Osteoblast (primary cell): ENCODE results near the gene HOXA3. TPM values are rescaled to one million over a fixed set of nuclear protein-coding genes. Genes with fewer than 3 reads are reported as not detected.

Source experiments
- DNase-seq: peaks from one replicate; pipeline ENCODE4 v3.0.0; 2011; ENCODE audit warnings: low spot score, mixed read lengths; ENCODE audit not compliant: insufficient read length; ENCODE audit errors: missing footprints
- H2AFZ ChIP-seq: 2 replicates; pipeline ENCODE4 v1.6.0; 2011; ENCODE audit warnings: mild to moderate bottlenecking, low read length
- H3K27ac ChIP-seq: 2 replicates; pipeline ENCODE4 v1.5.1; 2011; ENCODE audit warnings: mild to moderate bottlenecking, low read depth, low read length, moderate library complexity
- H3K27me3 ChIP-seq: 2 replicates; pipeline ENCODE4 v1.6.0; 2012; ENCODE audit warnings: mild to moderate bottlenecking, control low read depth, inconsistent platforms, low read length, moderate library complexity; ENCODE audit not compliant: insufficient read depth
- H3K36me3 ChIP-seq: 2 replicates; pipeline ENCODE4 v1.5.1; 2011; ENCODE audit warnings: mild to moderate bottlenecking, low read length, control low read depth, moderate library complexity; ENCODE audit not compliant: insufficient read depth
- H3K4me1 ChIP-seq: 2 replicates; pipeline ENCODE4 v1.5.1; 2011; ENCODE audit warnings: mild to moderate bottlenecking, low read length, control low read depth, moderate library complexity; ENCODE audit not compliant: insufficient read depth
- H3K4me2 ChIP-seq: 2 replicates; pipeline ENCODE4 v1.6.0; 2011; ENCODE audit warnings: mild to moderate bottlenecking, low read length; ENCODE audit not compliant: insufficient read depth
- H3K4me3 ChIP-seq: fragments of 200-600 bp; sonication (generic); 3 replicates; pipeline ENCODE4 v1.5.1; 2012; ENCODE audit warnings: mild to moderate bottlenecking, low read length, inconsistent platforms; ENCODE audit not compliant: insufficient read depth
- H3K79me2 ChIP-seq: 2 replicates; pipeline ENCODE4 v1.6.0; 2012; ENCODE audit warnings: mild to moderate bottlenecking, low read length, control low read depth, inconsistent platforms; ENCODE audit not compliant: insufficient read depth
- H3K9me3 ChIP-seq: 2 replicates; pipeline ENCODE4 v1.5.1; 2011; ENCODE audit warnings: low read depth, low read length, control low read depth
- H4K20me1 ChIP-seq: 2 replicates; pipeline ENCODE4 v1.6.0; 2012; ENCODE audit warnings: mild to moderate bottlenecking, low read length, control low read depth; ENCODE audit not compliant: insufficient read depth
- total RNA-seq: library from RNA; depleted of rRNA; stranded (reverse); fragments of >200 nt; gene quantifications from 2 replicates; pipeline ENCODE4 v1.2.3, GENCODE V29; 2012
- TF ChIP-seq, protein P1 (sequence below): IDR thresholded peaks from 2 replicates; pipeline ENCODE4 v1.5.1; 2011; ENCODE audit warnings: mild to moderate bottlenecking, low read depth, low read length, moderate library complexity; ENCODE audit errors: extremely low read depth

HOXA3 gene
- total RNA-seq, 1 donor, result 4.0 TPM

DNA sequence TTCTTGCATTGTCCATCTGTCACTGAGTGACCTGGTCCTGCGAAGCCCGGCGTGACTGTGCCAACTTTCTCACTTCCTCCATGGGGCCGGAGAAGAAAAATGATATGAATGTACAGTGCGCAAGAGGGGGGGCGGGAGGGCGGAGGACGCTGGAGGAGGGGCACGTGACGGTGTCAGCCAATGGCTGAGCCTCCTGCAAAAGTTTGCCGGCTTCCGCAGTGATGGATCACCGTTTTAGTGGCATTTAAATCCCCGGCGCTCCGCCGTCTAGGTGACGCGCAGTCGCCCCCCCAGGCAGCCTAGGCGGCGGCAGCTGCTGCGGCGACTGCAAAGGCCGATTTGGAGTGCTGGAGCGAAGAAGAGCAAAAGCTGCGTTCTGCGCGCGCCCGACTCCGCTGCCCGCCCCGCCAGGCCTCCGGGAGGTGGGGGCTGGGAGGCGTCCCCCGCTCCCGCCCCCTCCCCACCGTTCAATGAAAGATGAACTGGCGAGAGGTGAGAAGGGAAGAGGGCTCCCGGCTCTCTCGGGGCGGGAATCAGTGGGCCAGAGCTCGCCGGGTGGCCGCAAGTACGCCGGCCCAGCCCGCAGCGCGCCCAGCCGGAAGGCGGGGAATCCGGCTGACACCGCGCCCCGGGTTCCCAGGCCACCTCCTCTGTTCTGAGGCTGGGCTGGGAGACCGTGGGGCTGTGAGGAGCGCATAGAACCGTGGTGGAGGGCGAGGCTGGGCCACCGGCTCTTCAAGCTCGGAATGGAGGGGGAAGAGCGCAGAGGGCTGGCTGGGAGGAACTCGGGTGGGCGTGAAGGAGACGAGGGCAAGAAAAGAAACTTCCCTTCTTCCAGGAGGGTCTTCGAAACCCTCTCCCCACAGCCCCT lies 56.3 kb downstream of the HOXA3 start, which contains the start of gene HOXA1:
HOXA1 (minus strand) TSS at position 104 of the 871 bp plus-strand sequence; CDS start at position 16, 88 bp downstream.
- Histone ChIP-seq H3K9me3 (no peaks in the 10 kb centered on the region), H3K79me2 (peaks cover 61% of the 10 kb centered on the region), H2AFZ (peak within 1 kb of the TSS; percentile 94), H3K27ac (peak within 1 kb of the TSS; percentile 97), H4K20me1 (peaks cover 16% of the 10 kb centered on the region), H3K4me1 (peaks cover 26% of the 10 kb centered on the region), H3K27me3 (no peaks in the 10 kb centered on the region), H3K4me2 (peak within 1 kb of the TSS; percentile 89), H3K4me3 (peak within 1 kb of the TSS; percentile 92), H3K36me3 (peaks cover 21% of the 10 kb centered on the region)
- DNase-seq, result peak; percentile 100
- TF ChIP-seq, protein P1, sequence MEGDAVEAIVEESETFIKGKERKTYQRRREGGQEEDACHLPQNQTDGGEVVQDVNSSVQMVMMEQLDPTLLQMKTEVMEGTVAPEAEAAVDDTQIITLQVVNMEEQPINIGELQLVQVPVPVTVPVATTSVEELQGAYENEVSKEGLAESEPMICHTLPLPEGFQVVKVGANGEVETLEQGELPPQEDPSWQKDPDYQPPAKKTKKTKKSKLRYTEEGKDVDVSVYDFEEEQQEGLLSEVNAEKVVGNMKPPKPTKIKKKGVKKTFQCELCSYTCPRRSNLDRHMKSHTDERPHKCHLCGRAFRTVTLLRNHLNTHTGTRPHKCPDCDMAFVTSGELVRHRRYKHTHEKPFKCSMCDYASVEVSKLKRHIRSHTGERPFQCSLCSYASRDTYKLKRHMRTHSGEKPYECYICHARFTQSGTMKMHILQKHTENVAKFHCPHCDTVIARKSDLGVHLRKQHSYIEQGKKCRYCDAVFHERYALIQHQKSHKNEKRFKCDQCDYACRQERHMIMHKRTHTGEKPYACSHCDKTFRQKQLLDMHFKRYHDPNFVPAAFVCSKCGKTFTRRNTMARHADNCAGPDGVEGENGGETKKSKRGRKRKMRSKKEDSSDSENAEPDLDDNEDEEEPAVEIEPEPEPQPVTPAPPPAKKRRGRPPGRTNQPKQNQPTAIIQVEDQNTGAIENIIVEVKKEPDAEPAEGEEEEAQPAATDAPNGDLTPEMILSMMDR, result no peak

DNA sequence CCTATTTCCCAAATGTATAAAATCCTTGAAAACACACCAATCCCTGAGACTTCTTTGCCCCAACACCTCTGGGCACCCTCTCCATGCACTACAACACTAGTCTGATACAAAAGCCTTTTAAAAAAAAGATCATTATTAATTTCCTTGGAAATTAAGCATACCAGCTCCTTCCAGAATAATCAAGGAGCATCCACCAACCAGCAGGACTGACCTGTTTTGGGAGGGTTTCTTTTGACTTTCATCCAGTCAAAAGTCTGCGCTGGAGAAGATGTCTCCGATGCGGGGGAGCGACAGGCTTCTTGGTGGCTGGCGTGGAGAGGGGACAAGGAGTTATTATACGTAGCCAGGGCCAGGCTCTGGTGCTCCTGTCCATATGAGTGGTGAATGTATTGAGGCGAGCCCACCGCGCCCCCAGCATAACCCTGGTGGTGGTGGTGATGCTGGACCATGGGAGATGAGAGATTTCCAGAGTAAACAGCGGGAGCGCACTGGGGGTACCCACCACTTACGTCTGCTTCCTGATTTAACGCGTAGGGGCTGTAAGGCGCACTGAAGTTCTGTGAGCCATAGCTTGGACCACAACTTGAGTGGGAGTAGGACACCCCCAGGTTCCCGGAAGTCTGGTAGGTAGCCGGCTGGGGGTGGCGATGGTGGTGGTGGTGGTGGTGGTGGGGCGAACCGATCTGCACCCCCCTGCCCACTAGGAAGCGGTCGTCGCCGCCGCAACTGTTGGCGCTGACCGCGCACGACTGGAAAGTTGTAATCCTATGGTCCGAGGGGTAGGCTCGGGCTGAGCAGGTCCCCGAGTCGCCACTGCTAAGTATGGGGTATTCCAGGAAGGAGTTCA lies 57.1 kb downstream of the HOXA3 start:
- Histone ChIP-seq H3K79me2 (peaks cover 53% of the 10 kb centered on the region), H3K27ac (peak overlapping the region; percentile 68), H3K4me1 (peaks cover 26% of the 10 kb centered on the region), H4K20me1 (peaks cover 13% of the 10 kb centered on the region), H3K27me3 (no peaks in the 10 kb centered on the region), H3K36me3 (peaks cover 12% of the 10 kb centered on the region), H3K4me3 (peak overlapping the region; percentile 92), H2AFZ (peak overlapping the region; percentile 94), H3K9me3 (no peaks in the 10 kb centered on the region), H3K4me2 (peak overlapping the region; percentile 89)
- peak; percentile 80 for DNase-seq
- TF ChIP-seq, protein P1, result no peak

DNA sequence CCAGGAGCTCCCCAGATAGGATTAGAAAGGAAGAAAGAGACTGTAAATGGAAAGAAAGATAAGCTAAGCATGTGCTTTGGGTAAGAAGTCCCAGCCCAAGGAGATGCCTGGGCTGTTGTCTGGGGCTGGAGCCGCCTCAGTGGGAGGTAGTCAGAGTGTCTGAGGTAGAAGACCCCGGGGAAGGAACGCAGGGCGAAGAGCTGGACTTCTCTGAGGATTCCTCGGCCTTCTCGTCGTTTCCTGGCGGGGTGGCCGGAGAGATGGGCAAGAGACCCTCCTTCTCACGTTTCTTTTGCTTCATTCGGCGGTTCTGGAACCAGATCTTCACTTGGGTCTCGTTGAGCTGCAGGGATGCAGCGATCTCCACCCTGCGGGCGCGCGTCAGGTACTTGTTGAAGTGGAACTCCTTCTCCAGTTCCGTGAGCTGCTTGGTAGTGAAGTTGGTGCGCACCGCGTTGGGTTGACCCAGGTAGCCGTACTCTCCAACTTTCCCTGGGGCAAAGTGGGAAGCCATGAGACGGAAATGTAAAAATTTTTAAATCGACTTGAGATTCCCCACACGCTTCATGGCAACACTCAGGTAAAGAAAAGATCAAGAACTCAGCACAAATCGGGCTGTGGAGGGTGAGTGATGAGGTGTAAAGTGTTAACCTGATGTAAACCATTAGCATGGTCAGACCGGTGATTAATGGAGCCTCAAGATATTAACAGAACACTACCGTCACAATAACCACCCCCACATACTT lies 57.9 kb downstream of the HOXA3 start:
- peaks cover 26% of the 10 kb centered on the region for H3K4me1 ChIP-seq
- TF ChIP-seq, protein P1, result no peak
- peaks cover 12% of the 10 kb centered on the region for H4K20me1 ChIP-seq
- peak overlapping the region; percentile 92 for H3K4me3 ChIP-seq
- H3K9me3 ChIP-seq, result no peaks in the 10 kb centered on the region
- H3K27me3 ChIP-seq, result no peaks in the 10 kb centered on the region
- H2AFZ ChIP-seq, result no peak overlapping the region
- peaks cover 7% of the 10 kb centered on the region for H3K36me3 ChIP-seq
- DNase-seq, result no peak
- H3K27ac ChIP-seq, result no peak overlapping the region
- peak overlapping the region; percentile 89 for H3K4me2 ChIP-seq
- H3K79me2 ChIP-seq, result peaks cover 51% of the 10 kb centered on the region
